CD8-positive, alpha-beta memory T cell (primary cell): ENCODE measurements around the gene ZNF618. TPM values are rescaled to one million over a fixed set of nuclear protein-coding genes. Genes with fewer than 3 reads are reported as not detected.

Experiments
- CTCF ChIA-PET: fragments of 350-600 bp; sonication (Branson Sonifier 250); formaldehyde crosslinking; loops from one replicate; lab custom pipeline; 2021; ENCODE audit warnings: antibody characterized with exemption; lab: Charles Lee
- POLR2A ChIA-PET: fragments of 350-600 bp; sonication (Branson Sonifier 250); formaldehyde crosslinking; loops from one replicate; lab custom pipeline; 2021; ENCODE audit warnings: antibody characterized with exemption; lab: Charles Lee
- DNase-seq, 5 donors: peaks; one replicate each; pipeline versions ENCODE4 v3.0.0 to v3.0.0-alpha.2; 2020 to 2022; ENCODE audit warnings: mixed read lengths in 1 of 5
- H3K27ac ChIP-seq: one replicate; pipeline ENCODE4 v1.7.0; 2013; ENCODE audit warnings: low read depth, mild to moderate bottlenecking, low read length, moderate library complexity
- H3K27me3 ChIP-seq: 2 replicates; pipeline ENCODE4 v1.7.0; 2013; ENCODE audit warnings: low read length, mild to moderate bottlenecking; ENCODE audit not compliant: insufficient read depth, poor library complexity, severe bottlenecking
- H3K36me3 ChIP-seq: 2 replicates; pipeline ENCODE4 v1.7.0; 2013; ENCODE audit warnings: mild to moderate bottlenecking, low read length, moderate library complexity; ENCODE audit not compliant: insufficient read depth
- H3K4me1 ChIP-seq: 2 replicates; pipeline ENCODE4 v1.7.0; 2013; ENCODE audit warnings: mild to moderate bottlenecking, low read length, moderate library complexity; ENCODE audit not compliant: insufficient read depth
- H3K4me3 ChIP-seq: 2 replicates; pipeline ENCODE4 v1.7.0; 2013; ENCODE audit warnings: mild to moderate bottlenecking, low read length
- H3K9me3 ChIP-seq: 2 replicates; pipeline ENCODE4 v1.7.0; 2013; ENCODE audit warnings: mild to moderate bottlenecking, low read length
- H3K27ac Mint-ChIP-seq, 8 donors: one replicate each; pipeline ENCODE4 v1.8.0; 2020 to 2021; ENCODE audit warnings: mixed read lengths in 8 of 8, mild to moderate bottlenecking in 6 of 8, inconsistent platforms in 3 of 8, moderate library complexity in 3 of 8
- H3K27me3 Mint-ChIP-seq, 2 donors: one replicate each; pipeline ENCODE4 v1.8.0; 2020 to 2021; ENCODE audit warnings: mixed read lengths in 2 of 2, mild to moderate bottlenecking in 1 of 2, moderate library complexity in 1 of 2
- H3K36me3 Mint-ChIP-seq, 3 donors: one replicate each; pipeline ENCODE4 v1.8.0; 2020 to 2021; ENCODE audit warnings: mixed read lengths in 3 of 3, inconsistent platforms in 1 of 3, mild to moderate bottlenecking in 1 of 3
- H3K4me1 Mint-ChIP-seq, 3 donors: one replicate each; pipeline ENCODE4 v1.8.0; 2020 to 2021; ENCODE audit warnings: mixed read lengths in 3 of 3, inconsistent platforms in 1 of 3, mild to moderate bottlenecking in 1 of 3
- H3K4me3 Mint-ChIP-seq, 7 donors: one replicate each; pipeline ENCODE4 v1.8.0; 2020 to 2021; ENCODE audit warnings: mixed read lengths in 7 of 7, mild to moderate bottlenecking in 6 of 7, moderate library complexity in 4 of 7, inconsistent platforms in 2 of 7
- H3K9me3 Mint-ChIP-seq, 5 donors: one replicate each; pipeline ENCODE4 v1.8.0; 2020 to 2022; ENCODE audit warnings: mixed read lengths in 5 of 5, mild to moderate bottlenecking in 3 of 5, moderate library complexity in 2 of 5, inconsistent platforms in 1 of 5
- polyA plus RNA-seq: library from polyadenylated mRNA; unstranded; fragments of 300-500 nt; fragmentation: Illumina TruSeq; gene quantifications from one replicate; pipeline ENCODE4 v1.2.3, GENCODE V29; 2021
- total RNA-seq, 2 experiments: library from RNA; stranded (reverse); gene quantifications; one replicate each; pipeline ENCODE4 v1.2.3, GENCODE V29; 2021

The ZNF618 gene
- total and polyA plus RNA-seq, 3 experiments from 2014 or later = 0.55 to 1.2 (median 0.57) TPM

- Histone ChIP-seq H3K27ac (no peak overlapping the region), H3K9me3 (no peaks in the 10 kb centered on the region), H3K36me3 (no peaks in the 10 kb centered on the region), H3K27me3 (no peaks in the 10 kb centered on the region), H3K4me1 (no peaks in the 10 kb centered on the region), H3K4me3 (no peak overlapping the region)
- Mint-ChIP-seq H3K4me3 (no peak overlapping the region), H3K36me3 (no peaks in the 10 kb centered on the region), H3K9me3 (peaks cover 0 to 13% (median 2%) of the 10 kb centered on the region in 5 donors), H3K27me3 (peaks cover 0 to 10% of the 10 kb centered on the region in 2 donors), H3K27ac (no peak overlapping the region), H3K4me1 (no peaks in the 10 kb centered on the region)
- no peak for DNase-seq
- CTCF ChIA-PET = no interaction called here
- POLR2A ChIA-PET = no interaction called here
These were observed 16.9 kb downstream of the ZNF618 start for GRCh38 chr9:113892861-113893491.

- H3K4me3 Mint-ChIP-seq = no peak overlapping the region
- Histone ChIP-seq H3K4me1 (no peaks in the 10 kb centered on the region), H3K27me3 (no peaks in the 10 kb centered on the region), H3K4me3 (no peak overlapping the region), H3K36me3 (no peaks in the 10 kb centered on the region), H3K9me3 (no peaks in the 10 kb centered on the region), H3K27ac (no peak overlapping the region)
- no peaks in the 10 kb centered on the region for H3K36me3 Mint-ChIP-seq
- CTCF ChIA-PET = no interaction called here
- POLR2A ChIA-PET = no interaction called here
- H3K4me1 Mint-ChIP-seq = no peaks in the 10 kb centered on the region
- H3K9me3 Mint-ChIP-seq = peaks cover 0 to 13% (median 3%) of the 10 kb centered on the region in 5 donors
- H3K27me3 Mint-ChIP-seq = peaks cover under 1 to 12% of the 10 kb centered on the region in 2 donors
- no peak for DNase-seq
- no peak overlapping the region for H3K27ac Mint-ChIP-seq
These were observed 18.1 kb downstream of the ZNF618 start for GRCh38 chr9:113894166-113894565.

GRCh38 chr9:113895526-113895925, 19.4 kb downstream of the ZNF618 start:
- H3K36me3 ChIP-seq = no peaks in the 10 kb centered on the region
- H3K9me3 Mint-ChIP-seq = peaks cover 0 to 6% (median 3%) of the 10 kb centered on the region in 5 donors
- H3K9me3 ChIP-seq = no peaks in the 10 kb centered on the region
- CTCF ChIA-PET = no interaction called here
- no peak for DNase-seq
- H3K4me1 Mint-ChIP-seq = no peaks in the 10 kb centered on the region
- H3K4me3 ChIP-seq = no peak overlapping the region
- H3K4me3 Mint-ChIP-seq = no peak overlapping the region
- H3K27ac Mint-ChIP-seq = no peak overlapping the region
- no peak overlapping the region for H3K27ac ChIP-seq
- POLR2A ChIA-PET = no interaction called here
- H3K36me3 Mint-ChIP-seq = no peaks in the 10 kb centered on the region
- H3K27me3 ChIP-seq = no peaks in the 10 kb centered on the region
- H3K4me1 ChIP-seq = no peaks in the 10 kb centered on the region
- H3K27me3 Mint-ChIP-seq = peaks cover 3 to 12% of the 10 kb centered on the region in 2 donors

GRCh38 chr9:113896713-113897112, 20.6 kb downstream of the ZNF618 start:
- ChIA-PET CTCF (no interaction called here), POLR2A (no interaction called here)
- H3K9me3 Mint-ChIP-seq = peaks cover 0 to 4% (median 0%) of the 10 kb centered on the region in 5 donors
- Histone ChIP-seq H3K27me3 (no peaks in the 10 kb centered on the region), H3K27ac (no peak overlapping the region), H3K4me1 (no peaks in the 10 kb centered on the region), H3K36me3 (no peaks in the 10 kb centered on the region), H3K4me3 (no peak overlapping the region), H3K9me3 (no peaks in the 10 kb centered on the region)
- H3K36me3 Mint-ChIP-seq = peaks cover 0 to 2% (median 0%) of the 10 kb centered on the region in 3 donors
- H3K4me3 Mint-ChIP-seq = no peak overlapping the region
- no peak for DNase-seq
- H3K4me1 Mint-ChIP-seq = no peaks in the 10 kb centered on the region
- H3K27ac Mint-ChIP-seq = no peak overlapping the region
- H3K27me3 Mint-ChIP-seq = peaks cover 3 to 15% of the 10 kb centered on the region in 2 donors

GRCh38 chr9:113898151-113898550, 22.0 kb downstream of the ZNF618 start:
- POLR2A ChIA-PET = no interaction called here

GRCh38 chr9:113898596-113898995, 22.5 kb downstream of the ZNF618 start:
- Mint-ChIP-seq H3K9me3 (peaks cover 0 to 5% (median 2%) of the 10 kb centered on the region in 5 donors), H3K27me3 (peaks cover 5 to 23% of the 10 kb centered on the region in 2 donors), H3K36me3 (peaks cover 0 to 2% (median 0%) of the 10 kb centered on the region in 3 donors), H3K4me3 (no peak overlapping the region), H3K4me1 (no peaks in the 10 kb centered on the region), H3K27ac (no peak overlapping the region)
- no peak overlapping the region for H3K27ac ChIP-seq
- no peak overlapping the region for H3K4me3 ChIP-seq
- CTCF ChIA-PET = no interaction called here
- H3K9me3 ChIP-seq = no peaks in the 10 kb centered on the region
- no peaks in the 10 kb centered on the region for H3K36me3 ChIP-seq
- H3K4me1 ChIP-seq = no peaks in the 10 kb centered on the region
- H3K27me3 ChIP-seq = no peaks in the 10 kb centered on the region
- no peak for DNase-seq
- POLR2A ChIA-PET = no interaction called here

More at GRCh38 chr9:113898151-113898550, 22.0 kb downstream of the ZNF618 start:
- no peak overlapping the region for H3K27ac ChIP-seq
- Mint-ChIP-seq H3K27me3 (peaks cover 3 to 18% of the 10 kb centered on the region in 2 donors), H3K4me3 (no peak overlapping the region), H3K36me3 (peaks cover 0 to 2% (median 0%) of the 10 kb centered on the region in 3 donors), H3K4me1 (no peaks in the 10 kb centered on the region), H3K27ac (peak overlapping the region in 1 of 8 donors; percentile 70), H3K9me3 (peaks cover 0 to 4% (median 2%) of the 10 kb centered on the region in 5 donors)
- H3K9me3 ChIP-seq = no peaks in the 10 kb centered on the region
- no peaks in the 10 kb centered on the region for H3K27me3 ChIP-seq
- H3K4me1 ChIP-seq = no peaks in the 10 kb centered on the region
- H3K36me3 ChIP-seq = no peaks in the 10 kb centered on the region
- CTCF ChIA-PET = no interaction called here
- DNase-seq = no peak
- no peak overlapping the region for H3K4me3 ChIP-seq

GRCh38 chr9:113899205-113899604, 23.1 kb downstream of the ZNF618 start:
- peak overlapping the region in 1 of 8 donors; percentile 33 for H3K27ac Mint-ChIP-seq

GRCh38 chr9:113901221-113901688, 25.1 kb downstream of the ZNF618 start:
- ChIA-PET POLR2A (no interaction called here), CTCF (no interaction called here)
- H3K36me3 Mint-ChIP-seq = peaks cover 0 to 2% (median 0%) of the 10 kb centered on the region in 3 donors

More at GRCh38 chr9:113899205-113899604, 23.1 kb downstream of the ZNF618 start:
- Histone ChIP-seq H3K4me1 (no peaks in the 10 kb centered on the region), H3K27me3 (no peaks in the 10 kb centered on the region), H3K27ac (no peak overlapping the region), H3K36me3 (no peaks in the 10 kb centered on the region), H3K9me3 (no peaks in the 10 kb centered on the region), H3K4me3 (no peak overlapping the region)
- Mint-ChIP-seq H3K36me3 (peaks cover 0 to 2% (median 0%) of the 10 kb centered on the region in 3 donors), H3K4me1 (no peaks in the 10 kb centered on the region), H3K9me3 (peaks cover 6 to 9% (median 6%) of the 10 kb centered on the region in 5 donors), H3K27me3 (peaks cover 5 to 27% of the 10 kb centered on the region in 2 donors), H3K4me3 (no peak overlapping the region)
- POLR2A ChIA-PET = no interaction called here
- no peak for DNase-seq
- CTCF ChIA-PET = no interaction called here

More at GRCh38 chr9:113901221-113901688, 25.1 kb downstream of the ZNF618 start:
- H3K4me3 Mint-ChIP-seq = no peak overlapping the region
- no peak for DNase-seq
- Histone ChIP-seq H3K36me3 (no peaks in the 10 kb centered on the region), H3K27ac (no peak overlapping the region), H3K9me3 (no peaks in the 10 kb centered on the region), H3K4me1 (no peaks in the 10 kb centered on the region), H3K4me3 (no peak overlapping the region), H3K27me3 (no peaks in the 10 kb centered on the region)
- H3K9me3 Mint-ChIP-seq = peaks cover 6 to 15% (median 7%) of the 10 kb centered on the region in 5 donors
- no peaks in the 10 kb centered on the region for H3K4me1 Mint-ChIP-seq
- no peak overlapping the region for H3K27ac Mint-ChIP-seq
- H3K27me3 Mint-ChIP-seq = peaks cover 9 to 26% of the 10 kb centered on the region in 2 donors
